Spleen (tissue), 7 donors: Measurements from ENCODE around the gene THBS4.

Source experiments
- CTCF ChIP-seq, 11 experiments: fragments of 200-600 bp in 7 of 11; fragments of 450-650 bp in 4 of 11; sonication (generic) in 4 of 11; IDR thresholded peaks in 8 of 11; conservative IDR thresholded peaks in 3 of 11; 1 replicate in 7 of 11; 2 replicates in 4 of 11; pipeline versions ENCODE4 v1.4.0 to v1.8.0; 2016 to 2021; ENCODE audit warnings: antibody characterized with exemption in 11 of 11, inconsistent platforms in 4 of 11, mild to moderate bottlenecking in 1 of 11
- POLR2A ChIP-seq, 3 donors: fragments of 450-650 bp; IDR thresholded peaks; one replicate each; pipeline ENCODE4 v1.5.1; 2017; ENCODE audit warnings: antibody characterized with exemption in 3 of 3, mild to moderate bottlenecking in 1 of 3
- POLR2AphosphoS5 ChIP-seq, 3 donors: sonication (generic); formaldehyde crosslinking; IDR thresholded peaks; one replicate each; pipeline ENCODE4 v1.5.1; 2017; ENCODE audit warnings: antibody characterized with exemption in 3 of 3
- donor health status: DM: no; HTN: no; CAD: no; lungs with moderate emphysema.
- donor health status: DM: no; HTN: no; CAD: no.
- donor health status: DM: no; HTN: no; CAD: no.

- no peak for TF ChIP-seq POLR2AphosphoS5 (IDR thresholded peaks at IDR 0.05)
- TF ChIP-seq CTCF (IDR thresholded peaks at IDR 0.05 in 8 of 11, conservative IDR thresholded peaks at IDR 0.05 in 3 of 11): no peak
- TF ChIP-seq POLR2A (IDR thresholded peaks at IDR 0.05): no peak
Observed at GRCh38 chr5:80106916-80107315, 71.8 kb downstream of the THBS4 start.
